ENCODE data around the gene CAMTA1. TPM values are rescaled to one million over a fixed set of nuclear protein-coding genes. Genes with fewer than 3 reads are reported as not detected.

Gene CAMTA1
- polyA plus RNA-seq, 1 donor (not counting 4 experiments of a cell fraction or from before 2014, with no cell fraction given) = 51.4 TPM

- H3K4me2 ChIP-seq (ENCODE audit: control insufficient read depth, extremely low read depth, insufficient read depth, low read depth, low read length) = no peak overlapping the region
- H3K9me3 ChIP-seq (ENCODE audit: control insufficient read depth, low read depth, low read length) = no peaks in the 10 kb centered on the region
- H3K79me2 ChIP-seq (ENCODE audit: control insufficient read depth, insufficient read depth, low read length) = no peaks in the 10 kb centered on the region
- H3K36me3 ChIP-seq (ENCODE audit: control insufficient read depth in 2 of 2, extremely low read depth in 1 of 2, insufficient read depth in 2 of 2, low read length in 2 of 2) = no peaks in the 10 kb centered on the region
- dilution Hi-C loops (cut with MboI; ENCODE audit: extremely low pct_ligation_motif_present, low sequenced_read_pairs) = no loop called here
- no peak for TF ChIP-seq EZH2 (IDR thresholded peaks at IDR 0.05; ENCODE audit: low read length)
- TF ChIP-seq CTCF (optimal IDR thresholded peaks at IDR 0.05 in 1 of 3, IDR thresholded peaks at IDR 0.05 in 1 of 3, conservative IDR thresholded peaks at IDR 0.05 in 1 of 3; ENCODE audit: extremely low read depth in 1 of 3, insufficient read depth in 2 of 3, low read length in 3 of 3) = no peak
- no peak overlapping the region for H2AFZ ChIP-seq (ENCODE audit: control insufficient read depth, low read length)
- H3K27me3 ChIP-seq (ENCODE audit: control insufficient read depth, extremely low read depth, insufficient read depth, low read length) = peaks cover 5% of the 10 kb centered on the region
- DNase-seq (ENCODE audit: low read depth, low spot score) (no peak), FAIRE-seq (no peak)
- H3K4me3 ChIP-seq (ENCODE audit: control insufficient read depth in 2 of 3, extremely low read depth in 1 of 3, insufficient read depth in 2 of 3, low read depth in 1 of 3, low read length in 3 of 3) = no peak overlapping the region
- no peaks in the 10 kb centered on the region for H4K20me1 ChIP-seq (ENCODE audit: control insufficient read depth, extremely low read depth, insufficient read depth, low read length)
- no peak overlapping the region for H3K27ac ChIP-seq (ENCODE audit: control insufficient read depth, insufficient read depth, low read length)
- H3K4me1 ChIP-seq (ENCODE audit: control insufficient read depth, extremely low read depth, insufficient read depth, low read length) = no peaks in the 10 kb centered on the region
- H3K9me1 ChIP-seq (ENCODE audit: control insufficient read depth, extremely low read depth, insufficient read depth, low read length) = no peaks in the 10 kb centered on the region
- no peak overlapping the region for H3K9ac ChIP-seq (ENCODE audit: control insufficient read depth, extremely low read depth, insufficient read depth, low read length)
These were observed 885.3 kb downstream of the CAMTA1 start for GRCh38 chr1:7670334-7671145.

- Histone ChIP-seq H3K4me3 (ENCODE audit: control insufficient read depth in 2 of 3, extremely low read depth in 1 of 3, insufficient read depth in 2 of 3, low read depth in 1 of 3, low read length in 3 of 3) (no peak overlapping the region), H3K36me3 (ENCODE audit: control insufficient read depth in 2 of 2, extremely low read depth in 1 of 2, insufficient read depth in 2 of 2, low read length in 2 of 2) (no peaks in the 10 kb centered on the region), H3K9me1 (ENCODE audit: control insufficient read depth, extremely low read depth, insufficient read depth, low read length) (no peaks in the 10 kb centered on the region), H3K27ac (ENCODE audit: control insufficient read depth, insufficient read depth, low read length) (no peak overlapping the region), H3K4me1 (ENCODE audit: control insufficient read depth, extremely low read depth, insufficient read depth, low read length) (no peaks in the 10 kb centered on the region), H3K4me2 (ENCODE audit: control insufficient read depth, extremely low read depth, insufficient read depth, low read depth, low read length) (no peak overlapping the region), H2AFZ (ENCODE audit: control insufficient read depth, low read length) (no peak overlapping the region), H3K9me3 (ENCODE audit: control insufficient read depth, low read depth, low read length) (no peaks in the 10 kb centered on the region), H3K9ac (ENCODE audit: control insufficient read depth, extremely low read depth, insufficient read depth, low read length) (no peak overlapping the region), H4K20me1 (ENCODE audit: control insufficient read depth, extremely low read depth, insufficient read depth, low read length) (no peaks in the 10 kb centered on the region), H3K79me2 (ENCODE audit: control insufficient read depth, insufficient read depth, low read length) (no peaks in the 10 kb centered on the region), H3K27me3 (ENCODE audit: control insufficient read depth, extremely low read depth, insufficient read depth, low read length) (peaks cover 5% of the 10 kb centered on the region)
- dilution Hi-C loops (cut with MboI; ENCODE audit: extremely low pct_ligation_motif_present, low sequenced_read_pairs) = no loop called here
- no peak for TF ChIP-seq CTCF (optimal IDR thresholded peaks at IDR 0.05 in 1 of 3, IDR thresholded peaks at IDR 0.05 in 1 of 3, conservative IDR thresholded peaks at IDR 0.05 in 1 of 3; ENCODE audit: extremely low read depth in 1 of 3, insufficient read depth in 2 of 3, low read length in 3 of 3)
- no peak for TF ChIP-seq EZH2 (IDR thresholded peaks at IDR 0.05; ENCODE audit: low read length)
- FAIRE-seq (no peak), DNase-seq (ENCODE audit: low read depth, low spot score) (no peak)
These were observed 885.9 kb downstream of the CAMTA1 start for GRCh38 chr1:7671146-7671465.

Data from keratinocyte (primary cell).